Smooth muscle cell (in vitro differentiated cells): ENCODE results near the gene OLFM1. TPM values are rescaled to one million over a fixed set of nuclear protein-coding genes. Genes with fewer than 3 reads are reported as not detected.

Source experiments
- DNase-seq: peaks from one replicate; lab custom pipeline; 2025; ENCODE audit not compliant: unreplicated experiment; lab: John Stamatoyannopoulos, UW
- H2AFZ ChIP-seq: fragments of 200-600 bp; sonication (generic); 2 replicates; pipeline ENCODE4 v1.6.0; 2016; ENCODE audit warnings: antibody characterized with exemption, low read depth, mild to moderate bottlenecking
- H3F3A ChIP-seq: fragments of 200-600 bp; sonication (generic); 2 replicates; pipeline ENCODE4 v1.6.0; 2017; ENCODE audit warnings: antibody characterized with exemption, low read depth
- H3K27ac ChIP-seq: fragments of 200-600 bp; sonication (generic); 2 replicates; pipeline ENCODE4 v1.5.1; 2016; ENCODE audit warnings: low read depth, mild to moderate bottlenecking
- H3K27me3 ChIP-seq: fragments of 200-600 bp; sonication (generic); 2 replicates; pipeline ENCODE4 v1.6.1; 2016; ENCODE audit warnings: low read depth, mild to moderate bottlenecking
- H3K36me3 ChIP-seq: fragments of 200-600 bp; sonication (generic); 2 replicates; pipeline ENCODE4 v1.5.1; 2016; ENCODE audit warnings: low read depth
- H3K4me1 ChIP-seq: fragments of 200-600 bp; sonication (generic); 2 replicates; pipeline ENCODE4 v1.5.1; 2016; ENCODE audit warnings: low read depth
- H3K4me2 ChIP-seq: fragments of 200-600 bp; sonication (generic); 2 replicates; pipeline ENCODE4 v1.6.0; 2016; ENCODE audit warnings: mild to moderate bottlenecking
- H3K4me3 ChIP-seq: fragments of 200-600 bp; sonication (generic); 2 replicates; pipeline ENCODE4 v1.5.1; 2016; ENCODE audit warnings: mild to moderate bottlenecking
- H3K79me2 ChIP-seq: fragments of 200-600 bp; sonication (generic); 2 replicates; pipeline ENCODE4 v1.6.0; 2016; ENCODE audit warnings: low read depth, mild to moderate bottlenecking
- H3K9ac ChIP-seq: fragments of 200-600 bp; sonication (generic); 2 replicates; pipeline ENCODE4 v1.6.0; 2016; ENCODE audit warnings: low read depth
- H3K9me3 ChIP-seq: fragments of 200-600 bp; sonication (generic); replicated peaks from 2 replicates; pipeline ENCODE4 v1.5.1; 2016; ENCODE audit warnings: low read depth
- H4K20me1 ChIP-seq: fragments of 200-600 bp; sonication (generic); 2 replicates; pipeline ENCODE4 v1.6.0; 2016; ENCODE audit warnings: low read depth
- WGBS: methylation state at CpG from one replicate; pipeline ENCODE4 v1.1.7; 2016; ENCODE audit warnings: low lambda C conversion rate; 5-methylcytosine and 5-hydroxymethylcytosine counted together
- polyA plus RNA-seq: library from polyadenylated mRNA; unstranded; fragments of >200 nt; fragmentation: Nextera tagmentation; extraction: Ambion mirVana; gene quantifications from 2 replicates; pipeline ENCODE4 v1.2.1, GENCODE V29; 2016
- total RNA-seq: library from RNA; depleted of rRNA; stranded (reverse); fragments of >200 nt; gene quantifications from 2 replicates; pipeline ENCODE4 v1.2.3, GENCODE V29; 2014
- TF ChIP-seq, protein P1 (sequence below): fragments of 200-600 bp; sonication (generic); IDR thresholded peaks from 2 replicates; pipeline ENCODE4 v1.5.1; 2017; ENCODE audit warnings: borderline replicate concordance, mild to moderate bottlenecking, antibody characterized with exemption; ENCODE audit not compliant: insufficient read depth, poor library complexity, severe bottlenecking

Gene OLFM1
- total and polyA plus RNA-seq, 2 experiments from 2014 or later: 4.5 to 11.0 TPM

GRCh38 chr9:135163023-135163780, 75.7 kb downstream of the OLFM1 start:
- 83% methylated on average over 11 of the region's 11 CpGs for WGBS
- Histone ChIP-seq H3K36me3 (no peaks in the 10 kb centered on the region), H3F3A (no peaks in the 10 kb centered on the region), H3K4me1 (no peaks in the 10 kb centered on the region), H3K4me3 (no peak overlapping the region), H3K9me3 (no peaks in the 10 kb centered on the region), H3K9ac (no peak overlapping the region), H2AFZ (no peak overlapping the region), H3K4me2 (no peak overlapping the region), H4K20me1 (no peaks in the 10 kb centered on the region), H3K27ac (no peak overlapping the region), H3K79me2 (no peaks in the 10 kb centered on the region), H3K27me3 (no peaks in the 10 kb centered on the region)
- no peak for DNase-seq
- TF ChIP-seq, protein P1, sequence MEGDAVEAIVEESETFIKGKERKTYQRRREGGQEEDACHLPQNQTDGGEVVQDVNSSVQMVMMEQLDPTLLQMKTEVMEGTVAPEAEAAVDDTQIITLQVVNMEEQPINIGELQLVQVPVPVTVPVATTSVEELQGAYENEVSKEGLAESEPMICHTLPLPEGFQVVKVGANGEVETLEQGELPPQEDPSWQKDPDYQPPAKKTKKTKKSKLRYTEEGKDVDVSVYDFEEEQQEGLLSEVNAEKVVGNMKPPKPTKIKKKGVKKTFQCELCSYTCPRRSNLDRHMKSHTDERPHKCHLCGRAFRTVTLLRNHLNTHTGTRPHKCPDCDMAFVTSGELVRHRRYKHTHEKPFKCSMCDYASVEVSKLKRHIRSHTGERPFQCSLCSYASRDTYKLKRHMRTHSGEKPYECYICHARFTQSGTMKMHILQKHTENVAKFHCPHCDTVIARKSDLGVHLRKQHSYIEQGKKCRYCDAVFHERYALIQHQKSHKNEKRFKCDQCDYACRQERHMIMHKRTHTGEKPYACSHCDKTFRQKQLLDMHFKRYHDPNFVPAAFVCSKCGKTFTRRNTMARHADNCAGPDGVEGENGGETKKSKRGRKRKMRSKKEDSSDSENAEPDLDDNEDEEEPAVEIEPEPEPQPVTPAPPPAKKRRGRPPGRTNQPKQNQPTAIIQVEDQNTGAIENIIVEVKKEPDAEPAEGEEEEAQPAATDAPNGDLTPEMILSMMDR: no peak

- DNase-seq: no peak
- 83% methylated on average over 9 of the region's 11 CpGs for WGBS
- Histone ChIP-seq H3K9ac (no peak overlapping the region), H3K27ac (no peak overlapping the region), H3K4me2 (no peak overlapping the region), H4K20me1 (no peaks in the 10 kb centered on the region), H3F3A (no peaks in the 10 kb centered on the region), H3K79me2 (no peaks in the 10 kb centered on the region), H3K27me3 (no peaks in the 10 kb centered on the region), H3K4me3 (no peak overlapping the region), H2AFZ (no peak overlapping the region), H3K36me3 (no peaks in the 10 kb centered on the region), H3K4me1 (no peaks in the 10 kb centered on the region), H3K9me3 (no peaks in the 10 kb centered on the region)
- TF ChIP-seq, protein P1: no peak
Observed at GRCh38 chr9:135164036-135164435, 76.6 kb downstream of the OLFM1 start.

- Histone ChIP-seq H3K27me3 (no peaks in the 10 kb centered on the region), H3K9ac (no peak overlapping the region), H2AFZ (no peak overlapping the region), H3K36me3 (no peaks in the 10 kb centered on the region), H3K79me2 (no peaks in the 10 kb centered on the region), H3K27ac (no peak overlapping the region), H3K4me1 (no peaks in the 10 kb centered on the region), H4K20me1 (no peaks in the 10 kb centered on the region), H3K4me3 (no peak overlapping the region), H3K4me2 (no peak overlapping the region), H3K9me3 (no peaks in the 10 kb centered on the region), H3F3A (no peaks in the 10 kb centered on the region)
- no peak for DNase-seq
- TF ChIP-seq, protein P1: no peak
- 85% methylated on average over 18 of the region's 18 CpGs for WGBS
Observed at GRCh38 chr9:135165003-135165711, 77.7 kb downstream of the OLFM1 start.
